HG03571 (cell line): Measurements from ENCODE around the gene ZNF135.

Experiments used
- ATAC-seq: cut with Tn5 transposase; IDR thresholded peaks from one replicate; pipeline ENCODE4 v1.9.1; 2021; ENCODE audit not compliant: unreplicated experiment

Gene ZNF135

GRCh38 chr19:58046856-58047255, 12.2 kb upstream of the ZNF135 start:
- no peak for ATAC-seq

- ATAC-seq: no peak
Observed at GRCh38 chr19:58047672-58048071, 11.4 kb upstream of the ZNF135 start.

GRCh38 chr19:58052256-58052655, 6.8 kb upstream of the ZNF135 start:
- no peak for ATAC-seq

- ATAC-seq: no peak
Observed at GRCh38 chr19:58053480-58054156, 5.5 kb upstream of the ZNF135 start.

GRCh38 chr19:58054901-58055874, 3.9 kb upstream of the ZNF135 start:
- ATAC-seq: no peak

- no peak for ATAC-seq
Observed at GRCh38 chr19:58056261-58056660, 2.8 kb upstream of the ZNF135 start.

- ATAC-seq: no peak
Observed at GRCh38 chr19:58056861-58057260, 2.2 kb upstream of the ZNF135 start.

- ATAC-seq: no peak
Observed at GRCh38 chr19:58058467-58058866, 615 bp upstream of the ZNF135 start.

- ATAC-seq: no peak
Observed at GRCh38 chr19:58059671-58060078, 593 bp downstream of the ZNF135 start.

GRCh38 chr19:58060231-58060630, 1.1 kb downstream of the ZNF135 start:
- ATAC-seq: no peak

GRCh38 chr19:58063712-58064111, 4.6 kb downstream of the ZNF135 start:
- ATAC-seq: no peak

- ATAC-seq: no peak
Observed at GRCh38 chr19:58067240-58067912, 8.3 kb downstream of the ZNF135 start.

- no peak for ATAC-seq
Observed at GRCh38 chr19:58079792-58080191, 20.7 kb downstream of the ZNF135 start.

- ATAC-seq: no peak
Observed at GRCh38 chr19:58083021-58083420, 23.9 kb downstream of the ZNF135 start.

GRCh38 chr19:58084596-58085347, 25.7 kb downstream of the ZNF135 start:
- no peak for ATAC-seq

GRCh38 chr19:58085348-58085875, 26.3 kb downstream of the ZNF135 start:
- no peak for ATAC-seq

GRCh38 chr19:58086825-58087710, 28.0 kb downstream of the ZNF135 start:
- ATAC-seq: no peak

GRCh38 chr19:58088521-58089052, 29.5 kb downstream of the ZNF135 start:
- ATAC-seq: no peak

- ATAC-seq: no peak
Observed at GRCh38 chr19:58089846-58090245, 30.8 kb downstream of the ZNF135 start.
